GM12878 (cell line): ENCODE results near the gene SRC. TPM values are rescaled to one million over a fixed set of nuclear protein-coding genes. Genes with fewer than 3 reads are reported as not detected.

Experiments
- BACH1 ChIP-seq: fragments of 450-650 bp; IDR thresholded peaks from 2 replicates; pipeline ENCODE4 v1.6.1; 2017; ENCODE audit warnings: mild to moderate bottlenecking, borderline replicate concordance
- BHLHE40 ChIP-seq, 2 experiments: fragments of 450-650 bp in 1 of 2; IDR thresholded peaks; 2 replicates each; pipeline ENCODE4 v1.6.1; 2011 to 2017; ENCODE audit warnings: low read depth in 2 of 2, borderline replicate concordance in 1 of 2, improper control_type of control experiment in 1 of 2, low read length in 1 of 2, mild to moderate bottlenecking in 1 of 2
- BRCA1 ChIP-seq: IDR thresholded peaks from 2 replicates; pipeline ENCODE4 v1.6.1; 2011; ENCODE audit warnings: low read depth, low read length, improper control_type of control experiment
- CBX3 ChIP-seq: fragments of 200-600 bp; sonication (generic); IDR thresholded peaks from 2 replicates; pipeline ENCODE4 v1.6.1; 2016; ENCODE audit warnings: low read depth, borderline replicate concordance
- CREM ChIP-seq: IDR thresholded peaks from 2 replicates; pipeline ENCODE4 v1.6.1; 2014; ENCODE audit warnings: antibody characterized with exemption, low read depth
- EED ChIP-seq: sonication (generic); IDR thresholded peaks from 2 replicates; pipeline ENCODE4 v1.6.1; 2016; ENCODE audit warnings: antibody characterized with exemption, low read depth
- HDGF ChIP-seq: fragments of 450-650 bp; IDR thresholded peaks from 2 replicates; pipeline ENCODE4 v1.6.1; 2016; ENCODE audit warnings: antibody characterized with exemption
- IKZF1 ChIP-seq: fragments of 450-650 bp; conservative IDR thresholded peaks from 2 replicates; pipeline ENCODE4 v1.6.1; 2017; ENCODE audit warnings: antibody characterized with exemption, mild to moderate bottlenecking
- IKZF2 ChIP-seq, 2 experiments: fragments of 450-650 bp; IDR thresholded peaks; 2 replicates each; pipeline ENCODE4 v1.6.1; 2017; ENCODE audit warnings: mild to moderate bottlenecking in 2 of 2, moderate library complexity in 2 of 2
- IRF4 ChIP-seq: IDR thresholded peaks from 2 replicates; pipeline ENCODE4 v1.6.1; 2011; ENCODE audit warnings: low read depth, low read length
- KAT2A ChIP-seq: conservative IDR thresholded peaks from 2 replicates; pipeline ENCODE4 v1.6.1; 2011; ENCODE audit warnings: low read depth, low read length; ENCODE audit not compliant: control insufficient read depth
- KDM1A ChIP-seq: fragments of 200-600 bp; sonication (generic); IDR thresholded peaks from 2 replicates; pipeline ENCODE4 v1.6.1; 2016; ENCODE audit warnings: borderline replicate concordance
- MEF2A ChIP-seq: IDR thresholded peaks from 2 replicates; pipeline ENCODE4 v1.6.1; 2011; ENCODE audit warnings: low read depth, mild to moderate bottlenecking, low read length, moderate library complexity; ENCODE audit not compliant: insufficient read depth
- MTA2 ChIP-seq: fragments of 450-650 bp; IDR thresholded peaks from 2 replicates; pipeline ENCODE4 v1.6.1; 2016; ENCODE audit warnings: low read depth, mild to moderate bottlenecking, moderate library complexity
- MTA3 ChIP-seq: IDR thresholded peaks from 2 replicates; pipeline ENCODE4 v1.6.1; 2012; ENCODE audit warnings: low read length, inconsistent platforms, borderline replicate concordance
- NFXL1 ChIP-seq: fragments of 450-650 bp; IDR thresholded peaks from 2 replicates; pipeline ENCODE4 v1.6.1; 2017; ENCODE audit warnings: antibody characterized with exemption, mild to moderate bottlenecking, borderline replicate concordance
- NR2C1 ChIP-seq: fragments of 450-650 bp; IDR thresholded peaks from 2 replicates; pipeline ENCODE4 v1.6.1; 2017; ENCODE audit warnings: antibody characterized with exemption, mild to moderate bottlenecking, moderate library complexity
- NRF1 ChIP-seq: conservative IDR thresholded peaks from 2 replicates; pipeline ENCODE4 v1.6.1; 2011; ENCODE audit warnings: mild to moderate bottlenecking, low read depth, low read length, improper control_type of control experiment
- PML ChIP-seq: IDR thresholded peaks from 2 replicates; pipeline ENCODE4 v1.6.1; 2012; ENCODE audit warnings: low read length, inconsistent platforms
- RCOR1 ChIP-seq: conservative IDR thresholded peaks from 2 replicates; pipeline ENCODE4 v1.6.1; 2012; ENCODE audit warnings: low read depth, low read length, improper control_type of control experiment
- RELB ChIP-seq: fragments of 450-650 bp; IDR thresholded peaks from 2 replicates; pipeline ENCODE4 v1.6.1; 2017; ENCODE audit warnings: low read depth, mild to moderate bottlenecking, moderate library complexity
- SIN3A ChIP-seq: IDR thresholded peaks from 2 replicates; pipeline ENCODE4 v1.6.1; 2012; ENCODE audit warnings: low read depth, low read length, improper control_type of control experiment
- SP1 ChIP-seq: IDR thresholded peaks from one replicate; pipeline ENCODE4 v1.6.1; 2011; ENCODE audit warnings: low read depth, low read length
- SUZ12 ChIP-seq: fragments of 200-600 bp; sonication (generic); IDR thresholded peaks from one replicate; pipeline ENCODE4 v1.6.1; 2018; ENCODE audit warnings: antibody characterized with exemption, mild to moderate bottlenecking; ENCODE audit not compliant: unreplicated experiment
- TCF12 ChIP-seq: IDR thresholded peaks from 2 replicates; pipeline ENCODE4 v1.6.1; 2011; ENCODE audit warnings: low read depth, mild to moderate bottlenecking, low read length
- TCF3 ChIP-seq: IDR thresholded peaks from 2 replicates; pipeline ENCODE4 v1.6.1; 2012; ENCODE audit warnings: low read depth, mild to moderate bottlenecking, low read length, borderline replicate concordance; ENCODE audit not compliant: insufficient read depth
- WRNIP1 ChIP-seq: IDR thresholded peaks from 2 replicates; pipeline ENCODE4 v1.6.1; 2011; ENCODE audit warnings: low read depth, low read length, improper control_type of control experiment, borderline replicate concordance
- polyA plus RNA-seq, 11 experiments: library from polyadenylated mRNA; depleted of rRNA in 4 of 11; unstranded in 6 of 11; stranded (reverse) in 5 of 11; fragments of >200 nt; fragmentation: Nextera tagmentation in 4 of 11; fragmentation: Illumina TruSeq in 1 of 11; extraction: Ambion mirVana in 4 of 11; extraction: Trizol in 1 of 11; gene quantifications; 1 replicate in 1 of 11; 2 replicates in 10 of 11; pipeline versions ENCODE4 v1.2.1 to v1.2.3, GENCODE V29; 2011 to 2016; ENCODE audit warnings: inconsistent platforms in 2 of 11, missing spikeins in 2 of 11, low read depth in 1 of 11
- total RNA-seq, 4 experiments: library from RNA; depleted of rRNA in 3 of 4; stranded (reverse); fragments of >200 nt in 3 of 4; fragmentation: Illumina TruSeq in 1 of 4; extraction: Trizol in 1 of 4; gene quantifications; 2 replicates each; pipeline versions ENCODE4 v1.2.1 to v1.2.3, GENCODE V29; 2013 to 2021
- TF ChIP-seq, protein P1 (sequence below): fragments of 450-650 bp; conservative IDR thresholded peaks from 2 replicates; pipeline ENCODE4 v1.6.1; 2017; ENCODE audit warnings: mild to moderate bottlenecking, moderate library complexity
- TF ChIP-seq, protein P2 (sequence below): fragments of 450-650 bp; IDR thresholded peaks from 2 replicates; pipeline ENCODE4 v1.6.1; 2014; ENCODE audit warnings: mild to moderate bottlenecking

Gene SRC
- total and polyA plus RNA-seq, 10 of the 15 experiments (the other 5 are each of a cell fraction or from before 2014, with no cell fraction given) = 0.60 to 71.3 (median 27.2) TPM

DNA sequence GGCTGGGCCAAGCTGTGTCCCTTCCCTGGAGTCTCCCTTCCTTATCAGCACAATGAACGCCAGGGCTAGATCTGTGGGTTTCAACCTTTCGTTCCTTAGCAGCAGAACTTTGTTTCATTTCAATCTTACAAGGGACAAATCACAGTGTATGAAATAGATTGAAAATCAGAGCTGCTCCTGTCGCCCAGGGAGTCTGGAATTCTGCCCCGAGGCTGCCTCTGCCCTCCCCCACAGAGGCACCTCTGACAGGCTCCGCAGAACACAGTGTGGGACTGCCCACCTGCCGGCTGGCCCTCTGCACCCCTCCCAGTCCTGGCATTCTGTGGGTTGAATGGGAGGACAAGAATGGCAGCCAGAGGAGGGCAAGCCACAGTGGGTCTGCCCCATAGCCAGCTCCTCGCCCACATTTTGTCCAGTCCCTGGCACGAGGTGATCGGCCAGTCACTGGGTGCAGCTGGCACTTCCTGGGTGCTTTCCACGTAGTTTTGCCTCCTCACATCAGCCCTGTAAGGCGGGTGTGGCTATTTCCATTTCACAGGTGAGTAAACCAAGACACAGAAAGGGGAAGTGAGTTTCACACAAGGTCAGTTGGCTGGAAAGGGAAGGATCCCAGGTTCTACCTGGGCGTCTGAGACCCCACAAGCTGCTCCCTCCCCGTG, 30.4 kb upstream of the SRC start (continued):
- TF ChIP-seq CBX3 (no peak), NRF1 (no peak), KDM1A (no peak), SIN3A (no peak), MTA3 (peak; percentile 66; the same call in 1 of the 2 replicates), KAT2A (no peak), WRNIP1 (no peak), PML (no peak), TCF3 (peak; percentile 78), IRF4 (0 out of 2 replicates have a peak, but pooled peaks have one; percentile 42), CREM (peak; percentile 51), EED (peak; percentile 76), BACH1 (peak; percentile 37; the same call in 1 of the 2 replicates), MEF2A (no peak), HDGF (peak; percentile 73; the same call in 1 of the 2 replicates), NR2C1 (no peak), IKZF2 (IDR thresholded peaks at IDR 0.05) (peak in 1 of 2 experiments; percentile 87; a peak in 2 of 4 replicates), MTA2 (peak; percentile 70), BRCA1 (no peak), NFXL1 (no peak), RCOR1 (no peak), RELB (peak; percentile 76), SP1 (peak; percentile 13), BHLHE40 (IDR thresholded peaks at IDR 0.05; ENCODE audit: borderline replicate concordance in 1 of 2, low read depth in 2 of 2, low read length in 1 of 2) (peak; percentile 15 to 56; a peak in 1 of 4 replicates), SUZ12 (no peak), IKZF1 (peak; percentile 93), TCF12 (peak; percentile 37; the same call in 1 of the 2 replicates)
- TF ChIP-seq, protein P1, sequence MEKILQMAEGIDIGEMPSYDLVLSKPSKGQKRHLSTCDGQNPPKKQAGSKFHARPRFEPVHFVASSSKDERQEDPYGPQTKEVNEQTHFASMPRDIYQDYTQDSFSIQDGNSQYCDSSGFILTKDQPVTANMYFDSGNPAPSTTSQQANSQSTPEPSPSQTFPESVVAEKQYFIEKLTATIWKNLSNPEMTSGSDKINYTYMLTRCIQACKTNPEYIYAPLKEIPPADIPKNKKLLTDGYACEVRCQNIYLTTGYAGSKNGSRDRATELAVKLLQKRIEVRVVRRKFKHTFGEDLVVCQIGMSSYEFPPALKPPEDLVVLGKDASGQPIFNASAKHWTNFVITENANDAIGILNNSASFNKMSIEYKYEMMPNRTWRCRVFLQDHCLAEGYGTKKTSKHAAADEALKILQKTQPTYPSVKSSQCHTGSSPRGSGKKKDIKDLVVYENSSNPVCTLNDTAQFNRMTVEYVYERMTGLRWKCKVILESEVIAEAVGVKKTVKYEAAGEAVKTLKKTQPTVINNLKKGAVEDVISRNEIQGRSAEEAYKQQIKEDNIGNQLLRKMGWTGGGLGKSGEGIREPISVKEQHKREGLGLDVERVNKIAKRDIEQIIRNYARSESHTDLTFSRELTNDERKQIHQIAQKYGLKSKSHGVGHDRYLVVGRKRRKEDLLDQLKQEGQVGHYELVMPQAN = 0 out of 2 replicates have a peak, but pooled peaks have one; percentile 5
- TF ChIP-seq, protein P2, sequence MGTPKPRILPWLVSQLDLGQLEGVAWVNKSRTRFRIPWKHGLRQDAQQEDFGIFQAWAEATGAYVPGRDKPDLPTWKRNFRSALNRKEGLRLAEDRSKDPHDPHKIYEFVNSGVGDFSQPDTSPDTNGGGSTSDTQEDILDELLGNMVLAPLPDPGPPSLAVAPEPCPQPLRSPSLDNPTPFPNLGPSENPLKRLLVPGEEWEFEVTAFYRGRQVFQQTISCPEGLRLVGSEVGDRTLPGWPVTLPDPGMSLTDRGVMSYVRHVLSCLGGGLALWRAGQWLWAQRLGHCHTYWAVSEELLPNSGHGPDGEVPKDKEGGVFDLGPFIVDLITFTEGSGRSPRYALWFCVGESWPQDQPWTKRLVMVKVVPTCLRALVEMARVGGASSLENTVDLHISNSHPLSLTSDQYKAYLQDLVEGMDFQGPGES = no peak
